B cell (primary cell): ENCODE measurements around the gene PROM2. TPM values are rescaled to one million over a fixed set of nuclear protein-coding genes. Genes with fewer than 3 reads are reported as not detected.

Experiments used
- ATAC-seq: fragments of 200-7000 bp; cut with Tn5 transposase; one replicate; pipeline ENCODE4 v1.10.0; 2021; ENCODE audit warnings: low read depth, mild to moderate bottlenecking, moderate number of reproducible peaks, moderate library complexity
- CTCF ChIA-PET: fragments of 350-600 bp; sonication (Branson Sonifier 250); formaldehyde crosslinking; loops from one replicate; lab custom pipeline; 2021; ENCODE audit warnings: antibody characterized with exemption, inconsistent platforms; lab: Charles Lee
- POLR2A ChIA-PET: fragments of 350-600 bp; sonication (Branson Sonifier 250); formaldehyde crosslinking; loops from one replicate; lab custom pipeline; 2021; ENCODE audit warnings: antibody characterized with exemption; lab: Charles Lee
- DNase-seq: peaks from one replicate; pipeline ENCODE4 v3.0.0; 2013
- H2AFZ ChIP-seq: 2 replicates; pipeline ENCODE4 v1.6.1; 2012; ENCODE audit warnings: mild to moderate bottlenecking, low read depth, low read length; ENCODE audit not compliant: insufficient read depth, poor library complexity, severe bottlenecking
- H3K27ac ChIP-seq, 2 donors: 1 replicate in 1 of 2; 2 replicates in 1 of 2; pipeline ENCODE4 v1.5.1; 2012 to 2013; ENCODE audit warnings: low read length in 2 of 2, mild to moderate bottlenecking in 2 of 2, moderate library complexity in 1 of 2
- H3K27me3 ChIP-seq, 4 experiments: fragments of 200-600 bp in 1 of 4; sonication (generic) in 1 of 4; replicated peaks in 1 of 4; 1 replicate in 2 of 4; 2 replicates in 2 of 4; pipeline versions ENCODE4 v1.6.1 to v1.7.0; 2013 to 2016; ENCODE audit warnings: low read length in 3 of 4, mild to moderate bottlenecking in 2 of 4, mixed read lengths in 1 of 4, moderate library complexity in 1 of 4; ENCODE audit not compliant: insufficient read depth in 4 of 4, control insufficient read depth in 3 of 4; ENCODE audit errors: control extremely low read depth in 1 of 4
- H3K36me3 ChIP-seq, 2 experiments: replicated peaks in 1 of 2; 1 replicate in 1 of 2; 2 replicates in 1 of 2; pipeline versions ENCODE4 v1.6.1 to v1.7.1; 2013; ENCODE audit warnings: low read length in 1 of 2; ENCODE audit not compliant: insufficient read depth in 2 of 2, control insufficient read depth in 1 of 2; ENCODE audit errors: control extremely low read depth in 1 of 2, extremely low read depth in 1 of 2
- H3K4me1 ChIP-seq, 2 donors: fragments of 200-600 bp in 1 of 2; sonication (generic) in 1 of 2; 1 replicate in 1 of 2; 2 replicates in 1 of 2; pipeline versions ENCODE4 v1.5.1 to v1.6.1; 2013 to 2017; ENCODE audit warnings: low read length in 2 of 2; ENCODE audit not compliant: control insufficient read depth in 2 of 2, insufficient read depth in 2 of 2
- H3K4me2 ChIP-seq: replicated peaks from 2 replicates; pipeline ENCODE3; 2012; ENCODE audit warnings: mild to moderate bottlenecking, low read depth, low read length; ENCODE audit not compliant: poor library complexity, severe bottlenecking
- H3K4me3 ChIP-seq, 5 experiments: fragments of 200-600 bp in 1 of 5; sonication (generic) in 1 of 5; 1 replicate in 3 of 5; 2 replicates in 2 of 5; pipeline versions ENCODE4 v1.5.1 to v1.7.0; 2011 to 2016; ENCODE audit warnings: low read length in 4 of 5, mild to moderate bottlenecking in 4 of 5, low read depth in 2 of 5, control low read depth in 1 of 5, moderate library complexity in 1 of 5; ENCODE audit not compliant: insufficient read depth in 1 of 5; ENCODE audit errors: control extremely low read depth in 1 of 5, extremely low read depth in 1 of 5
- H3K79me2 ChIP-seq: fragments of 200-600 bp; sonication (generic); one replicate; pipeline ENCODE4 v1.6.0; 2016; ENCODE audit warnings: low read length; ENCODE audit not compliant: control insufficient read depth, insufficient read depth
- H3K9ac ChIP-seq: fragments of 200-600 bp; sonication (generic); 2 replicates; pipeline ENCODE4 v1.6.1; 2017; ENCODE audit warnings: mild to moderate bottlenecking, low read length, moderate library complexity
- H3K9me3 ChIP-seq, 3 donors: one replicate each; pipeline versions ENCODE4 v1.6.1 to v1.7.1; 2013; ENCODE audit warnings: low read length in 2 of 3; ENCODE audit not compliant: control insufficient read depth in 2 of 3, insufficient read depth in 1 of 3; ENCODE audit errors: control extremely low read depth in 1 of 3
- H4K20me1 ChIP-seq: 2 replicates; pipeline ENCODE4 v1.6.0; 2012; ENCODE audit warnings: mild to moderate bottlenecking, low read length; ENCODE audit not compliant: insufficient read depth, control insufficient read depth, poor library complexity, severe bottlenecking
- H3K27ac Mint-ChIP-seq: one replicate; pipeline ENCODE4 v1.8.0; 2021; ENCODE audit warnings: mixed read lengths
- H3K27me3 Mint-ChIP-seq: one replicate; pipeline ENCODE4 v1.8.0; 2021; ENCODE audit warnings: mixed read lengths
- H3K4me1 Mint-ChIP-seq: one replicate; pipeline ENCODE4 v1.8.0; 2021; ENCODE audit warnings: mixed read lengths
- H3K4me3 Mint-ChIP-seq: one replicate; pipeline ENCODE4 v1.8.0; 2021; ENCODE audit warnings: mixed read lengths
- H3K9me3 Mint-ChIP-seq: one replicate; pipeline ENCODE4 v1.8.0; 2022; ENCODE audit warnings: mixed read lengths; ENCODE audit not compliant: insufficient read depth
- EZH2 ChIP-seq: IDR thresholded peaks from 2 replicates; pipeline ENCODE4 v1.6.1; 2012; ENCODE audit warnings: borderline replicate concordance, low read depth, mild to moderate bottlenecking, moderate library complexity, low read length; ENCODE audit not compliant: insufficient read depth, poor library complexity, severe bottlenecking
- WGBS: methylation state at CpG from one replicate; pipeline ENCODE4 v1.1.5; 2013; ENCODE audit warnings: missing lambda C conversion rate; ENCODE audit not compliant: insufficient coverage; 5-methylcytosine and 5-hydroxymethylcytosine counted together
- intact Hi-C: fragments of 100-400 bp; cut with micrococcal nuclease; formaldehyde crosslinking; loops from one replicate; pipeline ENCODE4 v1.10.0; 2022
- polyA plus RNA-seq: library from polyadenylated mRNA; depleted of rRNA; stranded (reverse); fragments of >200 nt; gene quantifications from 2 replicates; pipeline ENCODE4 v1.2.3, GENCODE V29; 2012
- total RNA-seq, 2 donors: library from RNA; stranded (reverse); fragments of 120-200 nt in 1 of 2; gene quantifications; 1 replicate in 1 of 2; 2 replicates in 1 of 2; pipeline versions ENCODE4 v1.2.3 to v1.2.4, GENCODE V29; 2013 to 2022
- TF ChIP-seq, protein P1 (sequence below): fragments of 200-600 bp; IDR thresholded peaks from one replicate; pipeline ENCODE4 v1.8.0; 2022; ENCODE audit warnings: antibody characterized with exemption, mild to moderate bottlenecking

PROM2 gene
- total and polyA plus RNA-seq, 2 donors (not counting 1 experiment from before 2014, with no cell fraction given): 0.67 to 1.3 TPM

GRCh38 chr2:95312543-95313201 lies 38.4 kb downstream of the PROM2 start:
- Mint-ChIP-seq H3K9me3 (no peaks in the 10 kb centered on the region), H3K27ac (no peak overlapping the region), H3K4me3 (no peak overlapping the region), H3K27me3 (peaks cover 5% of the 10 kb centered on the region), H3K4me1 (no peaks in the 10 kb centered on the region)
- no peak overlapping the region for H3K27ac ChIP-seq
- no peaks in the 10 kb centered on the region for H3K9me3 ChIP-seq
- CTCF ChIA-PET: no interaction called here
- WGBS: 93% methylated on average over 24 of the region's 24 CpGs
- no peaks in the 10 kb centered on the region for H3K4me1 ChIP-seq
- TF ChIP-seq EZH2: no peak
- TF ChIP-seq, protein P1, sequence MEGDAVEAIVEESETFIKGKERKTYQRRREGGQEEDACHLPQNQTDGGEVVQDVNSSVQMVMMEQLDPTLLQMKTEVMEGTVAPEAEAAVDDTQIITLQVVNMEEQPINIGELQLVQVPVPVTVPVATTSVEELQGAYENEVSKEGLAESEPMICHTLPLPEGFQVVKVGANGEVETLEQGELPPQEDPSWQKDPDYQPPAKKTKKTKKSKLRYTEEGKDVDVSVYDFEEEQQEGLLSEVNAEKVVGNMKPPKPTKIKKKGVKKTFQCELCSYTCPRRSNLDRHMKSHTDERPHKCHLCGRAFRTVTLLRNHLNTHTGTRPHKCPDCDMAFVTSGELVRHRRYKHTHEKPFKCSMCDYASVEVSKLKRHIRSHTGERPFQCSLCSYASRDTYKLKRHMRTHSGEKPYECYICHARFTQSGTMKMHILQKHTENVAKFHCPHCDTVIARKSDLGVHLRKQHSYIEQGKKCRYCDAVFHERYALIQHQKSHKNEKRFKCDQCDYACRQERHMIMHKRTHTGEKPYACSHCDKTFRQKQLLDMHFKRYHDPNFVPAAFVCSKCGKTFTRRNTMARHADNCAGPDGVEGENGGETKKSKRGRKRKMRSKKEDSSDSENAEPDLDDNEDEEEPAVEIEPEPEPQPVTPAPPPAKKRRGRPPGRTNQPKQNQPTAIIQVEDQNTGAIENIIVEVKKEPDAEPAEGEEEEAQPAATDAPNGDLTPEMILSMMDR: no peak
- H3K27me3 ChIP-seq: no peaks in the 10 kb centered on the region
- DNase-seq: no peak
- H4K20me1 ChIP-seq: no peaks in the 10 kb centered on the region
- no peak overlapping the region for H3K9ac ChIP-seq
- no peak for ATAC-seq
- no peak overlapping the region for H3K4me2 ChIP-seq
- POLR2A ChIA-PET: no interaction called here
- H3K79me2 ChIP-seq: no peaks in the 10 kb centered on the region
- intact Hi-C loops: no loop called here
- no peak overlapping the region for H2AFZ ChIP-seq
- H3K36me3 ChIP-seq: no peaks in the 10 kb centered on the region
- no peak overlapping the region for H3K4me3 ChIP-seq

DNA sequence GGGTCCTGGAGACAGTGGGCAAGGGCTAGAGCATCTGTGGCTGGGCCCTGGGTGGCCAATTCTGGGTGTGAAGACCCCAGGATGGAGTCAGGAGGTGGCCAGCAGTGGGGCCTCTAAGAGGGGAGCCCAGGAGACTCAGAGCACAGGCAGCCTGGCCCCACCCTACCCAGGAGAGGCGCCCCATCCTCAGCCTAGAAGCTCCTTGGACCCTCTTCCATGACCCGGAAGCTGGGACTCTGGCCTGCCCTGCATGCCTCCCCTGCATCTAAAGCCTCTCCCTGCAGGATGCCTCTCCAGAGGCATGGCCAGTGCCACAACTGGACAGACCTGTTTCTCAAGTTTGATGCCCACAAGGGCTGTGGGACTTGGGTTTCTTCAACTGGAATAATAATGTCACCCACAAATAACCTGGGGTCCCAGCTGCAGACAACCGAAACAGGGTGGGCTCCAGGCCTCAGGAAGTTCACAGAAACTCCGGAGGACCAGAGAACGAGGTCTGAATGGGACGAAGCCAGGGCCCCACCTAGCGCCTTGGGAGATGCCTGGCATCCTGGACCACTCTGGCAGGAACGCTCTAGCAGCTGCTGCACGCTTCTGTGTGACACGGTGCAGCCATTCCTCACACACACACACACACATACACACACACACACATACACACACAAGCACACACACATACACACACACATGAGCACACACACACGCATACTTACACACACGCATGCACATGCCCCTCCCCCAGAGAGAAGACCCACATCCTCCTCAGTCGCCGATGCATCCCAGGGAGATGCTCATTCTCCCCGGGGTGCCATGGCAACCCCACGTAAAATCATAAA lies 39.3 kb downstream of the PROM2 start:
- DNase-seq: no peak
- ChIA-PET CTCF (no interaction called here), POLR2A (no interaction called here)
- Histone ChIP-seq H3K9ac (no peak overlapping the region), H3K27me3 (no peaks in the 10 kb centered on the region), H4K20me1 (no peaks in the 10 kb centered on the region), H3K4me1 (no peaks in the 10 kb centered on the region), H3K4me3 (no peak overlapping the region), H3K9me3 (no peaks in the 10 kb centered on the region), H3K36me3 (no peaks in the 10 kb centered on the region), H2AFZ (no peak overlapping the region), H3K27ac (no peak overlapping the region), H3K4me2 (no peak overlapping the region), H3K79me2 (no peaks in the 10 kb centered on the region)
- Mint-ChIP-seq H3K9me3 (no peaks in the 10 kb centered on the region), H3K4me3 (no peak overlapping the region), H3K27ac (no peak overlapping the region), H3K27me3 (peaks cover 2% of the 10 kb centered on the region), H3K4me1 (no peaks in the 10 kb centered on the region)
- intact Hi-C loops: no loop called here
- TF ChIP-seq EZH2: no peak
- TF ChIP-seq, protein P1: no peak
- no peak for ATAC-seq
- WGBS: 87% methylated on average over 10 of the region's 16 CpGs
